CD4-positive, alpha-beta T cell (primary cell): Measurements from ENCODE around the gene FAM170B. TPM values are rescaled to one million over a fixed set of nuclear protein-coding genes. Genes with fewer than 3 reads are reported as not detected.

Experiments
- ATAC-seq: fragments of 200-7000 bp; cut with Tn5 transposase; one replicate; pipeline ENCODE4 v1.10.0; 2022; ENCODE audit warnings: mild to moderate bottlenecking; ENCODE audit not compliant: poor library complexity
- CTCF ChIA-PET: fragments of 350-600 bp; sonication (Branson Sonifier 250); formaldehyde crosslinking; loops from one replicate; lab custom pipeline; 2021; ENCODE audit warnings: antibody characterized with exemption, inconsistent platforms; lab: Charles Lee
- POLR2A ChIA-PET: fragments of 350-600 bp; sonication (Branson Sonifier 250); formaldehyde crosslinking; loops from one replicate; lab custom pipeline; 2021; ENCODE audit warnings: antibody characterized with exemption, inconsistent platforms; lab: Charles Lee
- DNase-seq, 14 experiments: peaks; one replicate each; pipeline ENCODE4 v3.0.0-alpha.2; 2013 to 2020; ENCODE audit warnings: mixed read lengths in 2 of 14
- H3K27ac ChIP-seq, 2 donors: one replicate each; pipeline versions ENCODE4 v1.5.1 to v1.7.0; 2013; ENCODE audit warnings: low read length in 2 of 2, low read depth in 1 of 2, mild to moderate bottlenecking in 1 of 2
- H3K27me3 ChIP-seq, 2 experiments: 1 replicate in 1 of 2; 2 replicates in 1 of 2; pipeline versions ENCODE4 v1.6.1 to v1.7.0; 2013; ENCODE audit warnings: low read length in 2 of 2, control low read depth in 1 of 2, mild to moderate bottlenecking in 1 of 2, moderate library complexity in 1 of 2; ENCODE audit not compliant: insufficient read depth in 2 of 2, control insufficient read depth in 1 of 2
- H3K36me3 ChIP-seq: one replicate; pipeline ENCODE4 v1.6.1; 2013; ENCODE audit warnings: low read length, control low read depth; ENCODE audit not compliant: insufficient read depth
- H3K4me1 ChIP-seq: one replicate; pipeline ENCODE4 v1.6.1; 2013; ENCODE audit warnings: low read length, control low read depth; ENCODE audit not compliant: insufficient read depth
- H3K4me3 ChIP-seq: one replicate; pipeline ENCODE4 v1.5.1; 2013; ENCODE audit warnings: mild to moderate bottlenecking, low read length, moderate library complexity
- H3K9me3 ChIP-seq, 2 experiments: 1 replicate in 1 of 2; 2 replicates in 1 of 2; pipeline versions ENCODE4 v1.6.1 to v1.7.0; 2013; ENCODE audit warnings: low read length in 2 of 2, mild to moderate bottlenecking in 2 of 2, control low read depth in 1 of 2, moderate library complexity in 1 of 2; ENCODE audit not compliant: control insufficient read depth in 1 of 2, insufficient read depth in 1 of 2
- H3K27ac Mint-ChIP-seq: one replicate; pipeline ENCODE4 v1.8.0; 2020; ENCODE audit warnings: mixed read lengths
- H3K27me3 Mint-ChIP-seq: one replicate; pipeline ENCODE4 v1.8.0; 2021; ENCODE audit warnings: mixed read lengths
- H3K36me3 Mint-ChIP-seq: one replicate; pipeline ENCODE4 v1.8.0; 2021; ENCODE audit warnings: low read depth, mixed read lengths
- H3K4me1 Mint-ChIP-seq: one replicate; pipeline ENCODE4 v1.8.0; 2021; ENCODE audit warnings: low read depth, mixed read lengths
- H3K4me3 Mint-ChIP-seq: one replicate; pipeline ENCODE4 v1.8.0; 2020; ENCODE audit warnings: mild to moderate bottlenecking, mixed read lengths
- H3K9me3 Mint-ChIP-seq: one replicate; pipeline ENCODE4 v1.8.0; 2020; ENCODE audit warnings: mixed read lengths
- intact Hi-C, 2 experiments: fragments of 100-400 bp; cut with DNase I in 1 of 2; cut with micrococcal nuclease in 1 of 2; formaldehyde crosslinking; loops; one replicate each; pipeline versions ENCODE4 v1.15.1 to v1.9.0; 2023 to 2025; cut with DNase I, micrococcal nuclease
- total RNA-seq, 174 experiments: library from RNA in 2 of 174; stranded (reverse) in 2 of 174; gene quantifications; one replicate each; pipeline ENCODE4 v1.2.3 and lab custom pipeline; 2021 to 2026
- TF ChIP-seq, protein P1 (sequence below): fragments of 200-600 bp; IDR thresholded peaks from one replicate; pipeline ENCODE4 v1.8.0; 2022; ENCODE audit warnings: antibody characterized with exemption, mild to moderate bottlenecking

Gene FAM170B
- total RNA-seq, 2 experiments from 2014 or later, result not detected

DNA sequence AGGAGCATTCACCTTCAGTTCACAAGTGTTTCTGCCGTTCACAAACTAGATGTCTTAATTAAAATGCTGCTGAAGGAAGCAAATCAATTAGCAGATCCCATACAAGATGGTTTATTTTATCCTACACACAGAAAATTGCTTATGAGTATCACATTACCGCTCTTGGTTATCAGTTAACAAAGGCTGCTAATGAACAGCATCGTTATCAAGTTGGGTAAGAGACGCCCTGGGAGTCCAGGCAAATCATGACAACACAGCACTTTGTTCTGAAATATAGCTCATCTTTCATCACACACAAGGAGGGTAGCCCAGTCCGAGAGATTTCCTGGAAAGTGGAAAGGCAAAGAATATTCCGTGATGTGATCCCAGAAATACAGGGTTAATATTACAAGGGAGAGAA, 20.8 kb upstream of the FAM170B start:
- no peak overlapping the region for H3K27ac Mint-ChIP-seq

GRCh38 chr10:49153971-49154370, 20.1 kb upstream of the FAM170B start:
- Histone ChIP-seq H3K9me3 (no peaks in the 10 kb centered on the region), H3K27me3 (no peaks in the 10 kb centered on the region), H3K4me3 (no peak overlapping the region), H3K27ac (no peak overlapping the region), H3K36me3 (no peaks in the 10 kb centered on the region), H3K4me1 (no peaks in the 10 kb centered on the region)
- intact Hi-C loops, result no loop called here
- Mint-ChIP-seq H3K4me3 (no peak overlapping the region), H3K9me3 (no peaks in the 10 kb centered on the region), H3K4me1 (no peaks in the 10 kb centered on the region), H3K27me3 (no peaks in the 10 kb centered on the region), H3K27ac (no peak overlapping the region), H3K36me3 (no peaks in the 10 kb centered on the region)
- DNase-seq, result no peak
- ATAC-seq, result no peak
- ChIA-PET POLR2A (no interaction called here), CTCF (no interaction called here)
- TF ChIP-seq, protein P1, sequence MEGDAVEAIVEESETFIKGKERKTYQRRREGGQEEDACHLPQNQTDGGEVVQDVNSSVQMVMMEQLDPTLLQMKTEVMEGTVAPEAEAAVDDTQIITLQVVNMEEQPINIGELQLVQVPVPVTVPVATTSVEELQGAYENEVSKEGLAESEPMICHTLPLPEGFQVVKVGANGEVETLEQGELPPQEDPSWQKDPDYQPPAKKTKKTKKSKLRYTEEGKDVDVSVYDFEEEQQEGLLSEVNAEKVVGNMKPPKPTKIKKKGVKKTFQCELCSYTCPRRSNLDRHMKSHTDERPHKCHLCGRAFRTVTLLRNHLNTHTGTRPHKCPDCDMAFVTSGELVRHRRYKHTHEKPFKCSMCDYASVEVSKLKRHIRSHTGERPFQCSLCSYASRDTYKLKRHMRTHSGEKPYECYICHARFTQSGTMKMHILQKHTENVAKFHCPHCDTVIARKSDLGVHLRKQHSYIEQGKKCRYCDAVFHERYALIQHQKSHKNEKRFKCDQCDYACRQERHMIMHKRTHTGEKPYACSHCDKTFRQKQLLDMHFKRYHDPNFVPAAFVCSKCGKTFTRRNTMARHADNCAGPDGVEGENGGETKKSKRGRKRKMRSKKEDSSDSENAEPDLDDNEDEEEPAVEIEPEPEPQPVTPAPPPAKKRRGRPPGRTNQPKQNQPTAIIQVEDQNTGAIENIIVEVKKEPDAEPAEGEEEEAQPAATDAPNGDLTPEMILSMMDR, result no peak

More for the DNA sequence above, 20.8 kb upstream of the FAM170B start:
- ATAC-seq (no peak), DNase-seq (no peak)
- CTCF ChIA-PET, result no interaction called here
- H3K27me3 ChIP-seq, result no peaks in the 10 kb centered on the region
- H3K4me3 ChIP-seq, result no peak overlapping the region
- no peaks in the 10 kb centered on the region for H3K36me3 ChIP-seq
- POLR2A ChIA-PET, result no interaction called here
- no peaks in the 10 kb centered on the region for H3K9me3 ChIP-seq
- intact Hi-C loops, result no loop called here
- Mint-ChIP-seq H3K4me3 (no peak overlapping the region), H3K4me1 (no peaks in the 10 kb centered on the region), H3K9me3 (no peaks in the 10 kb centered on the region), H3K36me3 (no peaks in the 10 kb centered on the region), H3K27me3 (no peaks in the 10 kb centered on the region)
- TF ChIP-seq, protein P1, result no peak
- H3K4me1 ChIP-seq, result no peaks in the 10 kb centered on the region
- no peak overlapping the region for H3K27ac ChIP-seq

DNA sequence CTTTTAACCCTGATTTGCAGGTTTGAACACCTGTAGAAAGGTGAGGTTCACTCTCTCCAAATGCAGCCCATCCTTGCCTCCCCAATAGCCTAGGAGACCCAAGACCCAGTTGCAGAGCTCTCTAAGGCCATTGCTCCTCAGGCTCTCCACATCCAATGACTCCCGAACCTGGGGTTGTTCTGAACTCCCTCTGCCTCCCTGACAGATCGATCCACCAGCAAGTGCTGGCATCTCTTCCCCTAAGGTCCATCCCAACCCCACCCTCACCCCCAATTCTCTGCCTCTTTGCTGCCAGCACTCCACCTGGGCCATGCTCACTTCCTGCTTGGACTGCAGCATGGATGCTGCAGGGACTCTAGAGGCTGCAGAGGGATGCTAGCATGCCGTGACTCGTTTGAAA, 19.3 kb upstream of the FAM170B start:
- Mint-ChIP-seq H3K27ac (no peak overlapping the region), H3K4me1 (no peaks in the 10 kb centered on the region), H3K4me3 (no peak overlapping the region), H3K36me3 (no peaks in the 10 kb centered on the region), H3K9me3 (peaks cover 4% of the 10 kb centered on the region), H3K27me3 (peaks cover 5% of the 10 kb centered on the region)
- intact Hi-C loops, result no loop called here
- TF ChIP-seq, protein P1, result no peak
- no peaks in the 10 kb centered on the region for H3K36me3 ChIP-seq
- H3K27ac ChIP-seq, result no peak overlapping the region
- H3K27me3 ChIP-seq, result no peaks in the 10 kb centered on the region
- DNase-seq (no peak), ATAC-seq (no peak)
- no peaks in the 10 kb centered on the region for H3K9me3 ChIP-seq
- no peak overlapping the region for H3K4me3 ChIP-seq
- no peaks in the 10 kb centered on the region for H3K4me1 ChIP-seq
- POLR2A ChIA-PET, result no interaction called here
- CTCF ChIA-PET, result no interaction called here
